HCT116 (cell line): ENCODE measurements around the gene PPP4R3A.

ENCODE experiments used
- JUND ChIP-seq: IDR thresholded peaks from 2 replicates; pipeline ENCODE4 v1.6.1; 2012
- POLR2A ChIP-seq: IDR thresholded peaks from 2 replicates; pipeline ENCODE4 v1.7.0; 2011; ENCODE audit warnings: borderline replicate concordance; ENCODE audit not compliant: insufficient read depth, insufficient read length; ENCODE audit errors: extremely low read depth
- POLR2AphosphoS5 ChIP-seq: IDR thresholded peaks from 2 replicates; pipeline ENCODE4 v1.6.1; 2011; ENCODE audit warnings: mild to moderate bottlenecking, low read depth, low read length, moderate library complexity
- RAD21 ChIP-seq: IDR thresholded peaks from 2 replicates; pipeline ENCODE4 v1.6.1; 2012; ENCODE audit warnings: low read depth, mild to moderate bottlenecking
- ZBTB33 ChIP-seq: IDR thresholded peaks from 2 replicates; pipeline ENCODE4 v1.6.1; 2011; ENCODE audit warnings: mild to moderate bottlenecking, low read length, moderate library complexity; ENCODE audit not compliant: insufficient replicate concordance; ENCODE audit errors: extremely low read depth
- TF ChIP-seq, protein P1 (sequence below), 3 experiments: fragments of 200-600 bp in 1 of 3; sonication (generic) in 1 of 3; IDR thresholded peaks in 2 of 3; conservative IDR thresholded peaks in 1 of 3; 2 replicates each; pipeline ENCODE4 v1.5.1; 2012 to 2017; ENCODE audit warnings: low read depth in 2 of 3, low read length in 2 of 3, antibody characterized with exemption in 1 of 3, borderline replicate concordance in 1 of 3, control low read depth in 1 of 3, mild to moderate bottlenecking in 1 of 3, mixed read lengths in 1 of 3, mixed run types in 1 of 3, moderate library complexity in 1 of 3; ENCODE audit not compliant: insufficient read depth in 1 of 3

GRCh38 chr14:91416744-91417119 is 93.4 kb downstream of the PPP4R3A start:
- no peak for TF ChIP-seq POLR2A
- TF ChIP-seq POLR2AphosphoS5: no peak
- TF ChIP-seq, protein P1, sequence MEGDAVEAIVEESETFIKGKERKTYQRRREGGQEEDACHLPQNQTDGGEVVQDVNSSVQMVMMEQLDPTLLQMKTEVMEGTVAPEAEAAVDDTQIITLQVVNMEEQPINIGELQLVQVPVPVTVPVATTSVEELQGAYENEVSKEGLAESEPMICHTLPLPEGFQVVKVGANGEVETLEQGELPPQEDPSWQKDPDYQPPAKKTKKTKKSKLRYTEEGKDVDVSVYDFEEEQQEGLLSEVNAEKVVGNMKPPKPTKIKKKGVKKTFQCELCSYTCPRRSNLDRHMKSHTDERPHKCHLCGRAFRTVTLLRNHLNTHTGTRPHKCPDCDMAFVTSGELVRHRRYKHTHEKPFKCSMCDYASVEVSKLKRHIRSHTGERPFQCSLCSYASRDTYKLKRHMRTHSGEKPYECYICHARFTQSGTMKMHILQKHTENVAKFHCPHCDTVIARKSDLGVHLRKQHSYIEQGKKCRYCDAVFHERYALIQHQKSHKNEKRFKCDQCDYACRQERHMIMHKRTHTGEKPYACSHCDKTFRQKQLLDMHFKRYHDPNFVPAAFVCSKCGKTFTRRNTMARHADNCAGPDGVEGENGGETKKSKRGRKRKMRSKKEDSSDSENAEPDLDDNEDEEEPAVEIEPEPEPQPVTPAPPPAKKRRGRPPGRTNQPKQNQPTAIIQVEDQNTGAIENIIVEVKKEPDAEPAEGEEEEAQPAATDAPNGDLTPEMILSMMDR (IDR thresholded peaks at IDR 0.05 in 2 of 3, conservative IDR thresholded peaks at IDR 0.05 in 1 of 3; ENCODE audit: borderline replicate concordance in 1 of 3, insufficient read depth in 1 of 3, low read depth in 2 of 3, low read length in 2 of 3): no peak
- TF ChIP-seq RAD21: no peak
- TF ChIP-seq ZBTB33: no peak
- no peak for TF ChIP-seq JUND
